CD8-positive, alpha-beta memory T cell (primary cell): ENCODE results near the gene GPR171. TPM values are rescaled to one million over a fixed set of nuclear protein-coding genes. Genes with fewer than 3 reads are reported as not detected.

ENCODE experiments used
- CTCF ChIA-PET: fragments of 350-600 bp; sonication (Branson Sonifier 250); formaldehyde crosslinking; loops from one replicate; lab custom pipeline; 2021; ENCODE audit warnings: antibody characterized with exemption; lab: Charles Lee
- POLR2A ChIA-PET: fragments of 350-600 bp; sonication (Branson Sonifier 250); formaldehyde crosslinking; loops from one replicate; lab custom pipeline; 2021; ENCODE audit warnings: antibody characterized with exemption; lab: Charles Lee
- DNase-seq, 5 donors: peaks; one replicate each; pipeline versions ENCODE4 v3.0.0 to v3.0.0-alpha.2; 2020 to 2022; ENCODE audit warnings: mixed read lengths in 1 of 5
- H3K27ac ChIP-seq: one replicate; pipeline ENCODE4 v1.7.0; 2013; ENCODE audit warnings: low read depth, mild to moderate bottlenecking, low read length, moderate library complexity
- H3K27me3 ChIP-seq: 2 replicates; pipeline ENCODE4 v1.7.0; 2013; ENCODE audit warnings: low read length, mild to moderate bottlenecking; ENCODE audit not compliant: insufficient read depth, poor library complexity, severe bottlenecking
- H3K36me3 ChIP-seq: 2 replicates; pipeline ENCODE4 v1.7.0; 2013; ENCODE audit warnings: mild to moderate bottlenecking, low read length, moderate library complexity; ENCODE audit not compliant: insufficient read depth
- H3K4me1 ChIP-seq: 2 replicates; pipeline ENCODE4 v1.7.0; 2013; ENCODE audit warnings: mild to moderate bottlenecking, low read length, moderate library complexity; ENCODE audit not compliant: insufficient read depth
- H3K4me3 ChIP-seq: 2 replicates; pipeline ENCODE4 v1.7.0; 2013; ENCODE audit warnings: mild to moderate bottlenecking, low read length
- H3K9me3 ChIP-seq: 2 replicates; pipeline ENCODE4 v1.7.0; 2013; ENCODE audit warnings: mild to moderate bottlenecking, low read length
- H3K27ac Mint-ChIP-seq, 8 donors: one replicate each; pipeline ENCODE4 v1.8.0; 2020 to 2021; ENCODE audit warnings: mixed read lengths in 8 of 8, mild to moderate bottlenecking in 6 of 8, inconsistent platforms in 3 of 8, moderate library complexity in 3 of 8
- H3K27me3 Mint-ChIP-seq, 2 donors: one replicate each; pipeline ENCODE4 v1.8.0; 2020 to 2021; ENCODE audit warnings: mixed read lengths in 2 of 2, mild to moderate bottlenecking in 1 of 2, moderate library complexity in 1 of 2
- H3K36me3 Mint-ChIP-seq, 3 donors: one replicate each; pipeline ENCODE4 v1.8.0; 2020 to 2021; ENCODE audit warnings: mixed read lengths in 3 of 3, inconsistent platforms in 1 of 3, mild to moderate bottlenecking in 1 of 3
- H3K4me1 Mint-ChIP-seq, 3 donors: one replicate each; pipeline ENCODE4 v1.8.0; 2020 to 2021; ENCODE audit warnings: mixed read lengths in 3 of 3, inconsistent platforms in 1 of 3, mild to moderate bottlenecking in 1 of 3
- H3K4me3 Mint-ChIP-seq, 7 donors: one replicate each; pipeline ENCODE4 v1.8.0; 2020 to 2021; ENCODE audit warnings: mixed read lengths in 7 of 7, mild to moderate bottlenecking in 6 of 7, moderate library complexity in 4 of 7, inconsistent platforms in 2 of 7
- H3K9me3 Mint-ChIP-seq, 5 donors: one replicate each; pipeline ENCODE4 v1.8.0; 2020 to 2022; ENCODE audit warnings: mixed read lengths in 5 of 5, mild to moderate bottlenecking in 3 of 5, moderate library complexity in 2 of 5, inconsistent platforms in 1 of 5
- polyA plus RNA-seq: library from polyadenylated mRNA; unstranded; fragments of 300-500 nt; fragmentation: Illumina TruSeq; gene quantifications from one replicate; pipeline ENCODE4 v1.2.3, GENCODE V29; 2021
- total RNA-seq, 2 experiments: library from RNA; stranded (reverse); gene quantifications; one replicate each; pipeline ENCODE4 v1.2.3, GENCODE V29; 2021

GPR171 gene
- total and polyA plus RNA-seq, 3 experiments from 2014 or later = 179 to 264 (median 188) TPM

GRCh38 chr3:151201051-151201730 is 1.8 kb downstream of the GPR171 start:
- no peaks in the 10 kb centered on the region for H3K9me3 ChIP-seq
- peak overlapping the region; percentile 62 for H3K27ac ChIP-seq
- peaks cover 62 to 78% (median 72%) of the 10 kb centered on the region in 3 donors for H3K4me1 Mint-ChIP-seq
- CTCF ChIA-PET = interaction anchor here (0.8 to 2.9 kb wide), 12 partner anchors 12 to 81 kb away, joined by 3 to 15 read pairs (median 4); no protein-coding TSS in a partner anchor
- peaks cover 57% of the 10 kb centered on the region for H3K4me1 ChIP-seq
- peak overlapping the region; percentile 82 to 97 (median 94) for H3K27ac Mint-ChIP-seq
- peak overlapping the region; percentile 54 for H3K4me3 ChIP-seq
- H3K9me3 Mint-ChIP-seq = peaks cover 0 to 11% (median 0%) of the 10 kb centered on the region in 5 donors
- H3K27me3 Mint-ChIP-seq = no peaks in the 10 kb centered on the region
- DNase-seq = peak in 1 of 5 donors; percentile 41
- H3K4me3 Mint-ChIP-seq = peak overlapping the region; percentile 78 to 97 (median 88)
- POLR2A ChIA-PET = interaction anchor here (0.9 to 3.7 kb wide), 5 partner anchors 10 to 792 kb away, joined by 3 to 22 read pairs (median 6); no protein-coding TSS in a partner anchor
- peaks cover 11% of the 10 kb centered on the region for H3K36me3 ChIP-seq
- no peaks in the 10 kb centered on the region for H3K27me3 ChIP-seq
- peaks cover 15 to 60% (median 40%) of the 10 kb centered on the region in 3 donors for H3K36me3 Mint-ChIP-seq

- ChIA-PET CTCF (interaction anchor here (0.6 to 2.9 kb wide), 12 partner anchors 10 to 1321 kb away, joined by 3 to 15 read pairs (median 4); no protein-coding TSS in a partner anchor), POLR2A (interaction anchor here (0.9 to 3.7 kb wide), 5 partner anchors 10 to 791 kb away, joined by 3 to 22 read pairs (median 6); no protein-coding TSS in a partner anchor)
- peak overlapping the region; percentile 78 to 97 (median 88) for H3K4me3 Mint-ChIP-seq
- peaks cover 60 to 78% (median 72%) of the 10 kb centered on the region in 3 donors for H3K4me1 Mint-ChIP-seq
- peaks cover 0 to 11% (median 2%) of the 10 kb centered on the region in 5 donors for H3K9me3 Mint-ChIP-seq
- Histone ChIP-seq H3K4me3 (peak overlapping the region; percentile 54), H3K36me3 (peaks cover 11% of the 10 kb centered on the region), H3K4me1 (peaks cover 51% of the 10 kb centered on the region), H3K9me3 (no peaks in the 10 kb centered on the region), H3K27ac (peak overlapping the region; percentile 62), H3K27me3 (no peaks in the 10 kb centered on the region)
- peak overlapping the region; percentile 82 to 97 (median 94) for H3K27ac Mint-ChIP-seq
- H3K27me3 Mint-ChIP-seq = no peaks in the 10 kb centered on the region
- peaks cover 15 to 60% (median 44%) of the 10 kb centered on the region in 3 donors for H3K36me3 Mint-ChIP-seq
- DNase-seq = no peak
Measured at GRCh38 chr3:151200586-151200985, 2.4 kb downstream of the GPR171 start.

GRCh38 chr3:151199554-151200438 is 3.2 kb downstream of the GPR171 start:
- Mint-ChIP-seq H3K27ac (peak overlapping the region; percentile 80 to 95 (median 92)), H3K27me3 (no peaks in the 10 kb centered on the region), H3K36me3 (peaks cover 15 to 60% (median 44%) of the 10 kb centered on the region in 3 donors), H3K4me3 (peak overlapping the region; percentile 78 to 97 (median 88)), H3K4me1 (peaks cover 54 to 71% (median 67%) of the 10 kb centered on the region in 3 donors), H3K9me3 (peaks cover 0 to 11% (median 3%) of the 10 kb centered on the region in 5 donors)
- ChIA-PET CTCF (interaction anchor here (0.6 to 1.8 kb wide), 8 partner anchors 11 to 1320 kb away, joined by 3 to 7 read pairs (median 4); no protein-coding TSS in a partner anchor), POLR2A (interaction anchor here (1.3 to 3.7 kb wide), 3 partner anchors 11 to 18 kb away, joined by 3 to 22 read pairs (median 8); no protein-coding TSS in a partner anchor)
- H3K4me1 ChIP-seq = peaks cover 43% of the 10 kb centered on the region
- no peak overlapping the region for H3K27ac ChIP-seq
- peaks cover 11% of the 10 kb centered on the region for H3K36me3 ChIP-seq
- no peaks in the 10 kb centered on the region for H3K27me3 ChIP-seq
- no peak for DNase-seq
- H3K4me3 ChIP-seq = peak overlapping the region; percentile 54
- no peaks in the 10 kb centered on the region for H3K9me3 ChIP-seq

- Histone ChIP-seq H3K27me3 (no peaks in the 10 kb centered on the region), H3K9me3 (no peaks in the 10 kb centered on the region), H3K36me3 (peaks cover 11% of the 10 kb centered on the region), H3K27ac (no peak overlapping the region), H3K4me1 (peaks cover 34% of the 10 kb centered on the region), H3K4me3 (no peak overlapping the region)
- Mint-ChIP-seq H3K9me3 (peaks cover 0 to 11% (median 3%) of the 10 kb centered on the region in 5 donors), H3K4me3 (peak overlapping the region; percentile 52 to 97 (median 88)), H3K4me1 (peaks cover 45 to 65% (median 57%) of the 10 kb centered on the region in 3 donors), H3K27me3 (no peaks in the 10 kb centered on the region), H3K36me3 (peaks cover 15 to 60% (median 44%) of the 10 kb centered on the region in 3 donors), H3K27ac (peak overlapping the region in 6 of 8 donors; percentile 57 to 95 (median 92))
- ChIA-PET CTCF (interaction anchor here (1.1 to 1.5 kb wide), 5 partner anchors 12 to 84 kb away, joined by 3 to 5 read pairs (median 4); no protein-coding TSS in a partner anchor), POLR2A (interaction anchor here (0.6 to 3.7 kb wide), 3 partner anchors 11 to 435 kb away, joined by 4 to 22 read pairs (median 4); no protein-coding TSS in a partner anchor)
- DNase-seq = no peak
Measured at GRCh38 chr3:151198849-151199248, 4.2 kb downstream of the GPR171 start.

GRCh38 chr3:151197981-151198767 is 4.8 kb downstream of the GPR171 start:
- CTCF ChIA-PET = interaction anchor here (0.6 to 1.5 kb wide), 6 partner anchors 11 to 84 kb away, joined by 3 to 5 read pairs (median 4); no protein-coding TSS in a partner anchor
- Histone ChIP-seq H3K27me3 (no peaks in the 10 kb centered on the region), H3K4me1 (peaks cover 33% of the 10 kb centered on the region), H3K27ac (no peak overlapping the region), H3K36me3 (peaks cover 11% of the 10 kb centered on the region), H3K9me3 (no peaks in the 10 kb centered on the region), H3K4me3 (no peak overlapping the region)
- Mint-ChIP-seq H3K27ac (peak overlapping the region; percentile 17 to 95 (median 86)), H3K27me3 (no peaks in the 10 kb centered on the region), H3K4me1 (peaks cover 40 to 58% (median 57%) of the 10 kb centered on the region in 3 donors), H3K36me3 (peaks cover 15 to 60% (median 44%) of the 10 kb centered on the region in 3 donors), H3K4me3 (peak overlapping the region in 3 of 7 donors; percentile 28 to 97 (median 94)), H3K9me3 (peaks cover 0 to 11% (median 3%) of the 10 kb centered on the region in 5 donors)
- POLR2A ChIA-PET = interaction anchor here (0.6 to 3.7 kb wide), 3 partner anchors 10 to 434 kb away, joined by 4 to 22 read pairs (median 4); no protein-coding TSS in a partner anchor
- DNase-seq = no peak

- Mint-ChIP-seq H3K4me1 (peaks cover 37 to 61% (median 54%) of the 10 kb centered on the region in 3 donors), H3K27ac (no peak overlapping the region), H3K36me3 (peaks cover 15 to 51% (median 49%) of the 10 kb centered on the region in 3 donors), H3K27me3 (no peaks in the 10 kb centered on the region), H3K9me3 (peaks cover 0 to 11% (median 3%) of the 10 kb centered on the region in 5 donors), H3K4me3 (no peak overlapping the region)
- no peaks in the 10 kb centered on the region for H3K9me3 ChIP-seq
- H3K27ac ChIP-seq = no peak overlapping the region
- peaks cover 11% of the 10 kb centered on the region for H3K36me3 ChIP-seq
- DNase-seq = no peak
- CTCF ChIA-PET = interaction anchor here (0.5 to 1.4 kb wide), 3 partner anchors 28 to 1206 kb away, joined by 3 to 4 read pairs (median 4); no protein-coding TSS in a partner anchor
- no peaks in the 10 kb centered on the region for H3K27me3 ChIP-seq
- POLR2A ChIA-PET = interaction anchor here (1.1 kb wide), 1 partner anchor 10 kb away, joined by 4 read pairs; no protein-coding TSS in a partner anchor
- H3K4me3 ChIP-seq = no peak overlapping the region
- peaks cover 27% of the 10 kb centered on the region for H3K4me1 ChIP-seq
Measured at GRCh38 chr3:151197228-151197627, 5.8 kb downstream of the GPR171 start.
